Right lobe of liver (tissue), 6 donors: ENCODE results near the gene LRP2. TPM values are rescaled to one million over a fixed set of nuclear protein-coding genes. Genes with fewer than 3 reads are reported as not detected.

ENCODE experiments used
- ATAC-seq, 4 donors: fragments of 200-7000 bp; cut with Tn5 transposase; one replicate each; pipeline ENCODE4 v1.9.1; 2020; ENCODE audit warnings: mild to moderate bottlenecking in 4 of 4, moderate library complexity in 4 of 4
- DNase-seq, 3 donors: peaks; one replicate each; pipeline ENCODE4 v3.0.0-alpha.2; 2020
- H3K27ac ChIP-seq, 3 donors: fragments of 200-600 bp; one replicate each; pipeline ENCODE4 v1.8.0; 2022
- H3K27me3 ChIP-seq, 2 donors: fragments of 200-600 bp; one replicate each; pipeline ENCODE4 v1.8.0; 2022
- H3K36me3 ChIP-seq, 4 donors: fragments of 200-600 bp; sonication (generic) in 1 of 4; one replicate each; pipeline versions ENCODE4 v1.5.1 to v1.8.0; 2017 to 2022; ENCODE audit warnings: control low read depth in 1 of 4
- H3K4me1 ChIP-seq, 4 donors: fragments of 200-600 bp; sonication (generic) in 1 of 4; one replicate each; pipeline versions ENCODE4 v1.5.1 to v1.8.0; 2017 to 2022; ENCODE audit warnings: control low read depth in 1 of 4
- H3K4me3 ChIP-seq, 3 donors: fragments of 200-600 bp; one replicate each; pipeline ENCODE4 v1.8.0; 2022
- H3K9me3 ChIP-seq, 4 donors: fragments of 200-600 bp; sonication (generic) in 1 of 4; one replicate each; pipeline versions ENCODE4 v1.5.1 to v1.8.0; 2017 to 2022; ENCODE audit warnings: control low read depth in 1 of 4
- CTCF ChIP-seq, 4 donors: fragments of 200-600 bp in 3 of 4; fragments of 450-650 bp in 1 of 4; IDR thresholded peaks; one replicate each; pipeline versions ENCODE4 v1.5.1 to v1.8.0; 2016 to 2022; ENCODE audit warnings: antibody characterized with exemption in 4 of 4, mild to moderate bottlenecking in 2 of 4
- POLR2A ChIP-seq: fragments of 450-650 bp; IDR thresholded peaks from one replicate; pipeline ENCODE4 v1.6.1; 2017; ENCODE audit warnings: antibody characterized with exemption, mild to moderate bottlenecking
- WGBS: methylation state at CpG from one replicate; pipeline ENCODE4 v1.1.6; 2018; ENCODE audit warnings: low coverage, low lambda C conversion rate; ENCODE audit not compliant: insufficient coverage; ENCODE audit errors: missing lambda C conversion rate; 5-methylcytosine and 5-hydroxymethylcytosine counted together
- intact Hi-C, 2 donors: fragments of 100-400 bp; cut with DNase I; formaldehyde crosslinking; loops; one replicate each; pipeline versions ENCODE4 v1.11.2 to v1.14.1; 2022
- total RNA-seq, 6 experiments: library from RNA; depleted of rRNA in 2 of 6; stranded (reverse); fragments of >200 nt in 2 of 6; fragmentation: NEBNext Ultra II Directional in 3 of 6; extraction: Animal tissue kit (Norgen Biotek cat#: 25700) in 3 of 6; gene quantifications; one replicate each; pipeline versions ENCODE4 v1.1.0 to v1.2.4, GENCODE V29; 2016 to 2023
- donor health status: DM: no; HTN: yes; CAD: no.
- donor health status: DM: no; HTN: no; CAD: no.
- donor health status: DM: no; HTN: no; CAD: no.
- donor health status: DM: no; HTN: yes; CAD: no.
- donor health status: DM: no; HTN: yes; CAD: no.

The LRP2 gene
- total RNA-seq, 6 experiments from 2014 or later, result 0.51 to 4.4 (median 1.0) TPM

GRCh38 chr2:169172151-169172735, 190.1 kb downstream of the LRP2 start:
- Histone ChIP-seq H3K4me1 (no peaks in the 10 kb centered on the region), H3K4me3 (no peak overlapping the region), H3K27ac (no peak overlapping the region), H3K27me3 (no peaks in the 10 kb centered on the region), H3K36me3 (no peaks in the 10 kb centered on the region), H3K9me3 (no peaks in the 10 kb centered on the region)
- no peak for TF ChIP-seq CTCF (IDR thresholded peaks at IDR 0.05)
- TF ChIP-seq POLR2A, result no peak
- intact Hi-C loops, result no loop called here
- DNase-seq (no peak), ATAC-seq (no peak)
- 67% methylated on average over 2 of the region's 2 CpGs for WGBS

GRCh38 chr2:169165791-169166190, 196.5 kb downstream of the LRP2 start:
- ATAC-seq (no peak), DNase-seq (no peak)
- H3K9me3 ChIP-seq, result no peaks in the 10 kb centered on the region
- H3K27ac ChIP-seq, result no peak overlapping the region
- intact Hi-C loops, result no loop called here
- 89% methylated on average over 3 of the region's 3 CpGs for WGBS
- H3K36me3 ChIP-seq, result no peaks in the 10 kb centered on the region
- no peak overlapping the region for H3K4me3 ChIP-seq
- no peaks in the 10 kb centered on the region for H3K4me1 ChIP-seq
- TF ChIP-seq CTCF (IDR thresholded peaks at IDR 0.05) (no peak), POLR2A (no peak)
- H3K27me3 ChIP-seq, result no peaks in the 10 kb centered on the region

- Histone ChIP-seq H3K9me3 (no peaks in the 10 kb centered on the region), H3K4me3 (no peak overlapping the region), H3K36me3 (no peaks in the 10 kb centered on the region), H3K4me1 (no peaks in the 10 kb centered on the region), H3K27me3 (no peaks in the 10 kb centered on the region), H3K27ac (no peak overlapping the region)
- DNase-seq (no peak), ATAC-seq (no peak)
- TF ChIP-seq CTCF (IDR thresholded peaks at IDR 0.05), result no peak
- TF ChIP-seq POLR2A, result no peak
- WGBS, result 0% methylated on average over 1 of the region's 2 CpGs
- intact Hi-C loops, result no loop called here
Measured at GRCh38 chr2:169164311-169164710, 198.0 kb downstream of the LRP2 start.

GRCh38 chr2:169162613-169163012, 199.7 kb downstream of the LRP2 start:
- no peak for TF ChIP-seq CTCF (IDR thresholded peaks at IDR 0.05)
- TF ChIP-seq POLR2A, result no peak
- ATAC-seq, result no peak
- Histone ChIP-seq H3K4me1 (no peaks in the 10 kb centered on the region), H3K36me3 (no peaks in the 10 kb centered on the region), H3K27me3 (no peaks in the 10 kb centered on the region), H3K9me3 (no peaks in the 10 kb centered on the region), H3K4me3 (no peak overlapping the region), H3K27ac (no peak overlapping the region)
- intact Hi-C loops, result no loop called here
- 86% methylated on average over 4 of the region's 4 CpGs for WGBS
- DNase-seq, result no peak
